ENCODE data around the gene GRB2.
"Not testable (repeated sequence)": the region's sequence is repeated elsewhere in the genome, so short reads cannot be mapped to it uniquely, and the experiment has no call there.

GRB2 gene

GRCh38 chr17:75384751-75385150 is 20.7 kb downstream of the GRB2 start:
- DNase-seq = no peak

- DNase-seq = no peak
Measured at GRCh38 chr17:75383842-75384195, 21.7 kb downstream of the GRB2 start.

GRCh38 chr17:75380750-75381149 is 24.7 kb downstream of the GRB2 start:
- DNase-seq = no peak

GRCh38 chr17:75380315-75380714 is 25.2 kb downstream of the GRB2 start:
- no peak for DNase-seq

GRCh38 chr17:75379426-75379825 is 26.1 kb downstream of the GRB2 start:
- DNase-seq = not testable (repeated sequence)

- DNase-seq = no peak
Measured at GRCh38 chr17:75373280-75373679, 32.2 kb downstream of the GRB2 start.

- peak; percentile 71 for DNase-seq
Measured at GRCh38 chr17:75371981-75372380, 33.5 kb downstream of the GRB2 start.

- DNase-seq = peak; percentile 45
Measured at GRCh38 chr17:75371339-75371738, 34.1 kb downstream of the GRB2 start.

- DNase-seq = no peak
Measured at GRCh38 chr17:75370286-75370915, 35.1 kb downstream of the GRB2 start.

- DNase-seq = not testable (repeated sequence)
Measured at GRCh38 chr17:75367838-75368789, 37.4 kb downstream of the GRB2 start.

- DNase-seq = peak; percentile 49
Measured at GRCh38 chr17:75367312-75367711, 38.2 kb downstream of the GRB2 start.

GRCh38 chr17:75366432-75366831 is 39.0 kb downstream of the GRB2 start:
- DNase-seq = no peak

GRCh38 chr17:75365931-75366275 is 39.6 kb downstream of the GRB2 start:
- no peak for DNase-seq

- DNase-seq = no peak
Measured at GRCh38 chr17:75365009-75365930, 40.2 kb downstream of the GRB2 start.

- DNase-seq = no peak
Measured at GRCh38 chr17:75364078-75364477, 41.4 kb downstream of the GRB2 start.

GRCh38 chr17:75361996-75362395 is 43.5 kb downstream of the GRB2 start:
- no peak for DNase-seq

GRCh38 chr17:75361344-75361743 is 44.1 kb downstream of the GRB2 start:
- no peak for DNase-seq

GRCh38 chr17:75356260-75356937 is 49.1 kb downstream of the GRB2 start:
- DNase-seq = no peak

GRCh38 chr17:75353176-75353575 is 52.3 kb downstream of the GRB2 start:
- no peak for DNase-seq

- no peak for DNase-seq
Measured at GRCh38 chr17:75352079-75352569, 53.4 kb downstream of the GRB2 start.

- no peak for DNase-seq
Measured at GRCh38 chr17:75350706-75351105, 54.8 kb downstream of the GRB2 start.

- no peak for DNase-seq
Measured at GRCh38 chr17:75350029-75350428, 55.4 kb downstream of the GRB2 start.

- no peak for DNase-seq
Measured at GRCh38 chr17:75349589-75349988, 55.9 kb downstream of the GRB2 start.

All from activated CD4-positive, alpha-beta T cell treated with anti-CD3 and anti-CD28 coated beads, Interleukin-10, Interleukin-2, amounts not matched to agents 100 ng/mL and 50 ng/mL, durations not matched to agents 16 hours and 8 hours (primary cell).